GM21737 (cell line): ENCODE results near the gene TAS2R40.
A peak's percentile ranks its signal among the peaks of the same experiment; 100 is the strongest.
"Not testable (repeated sequence)": the region's sequence is repeated elsewhere in the genome, so short reads cannot be mapped to it uniquely, and the experiment has no call there.

Experiments
- ATAC-seq: cut with Tn5 transposase; IDR thresholded peaks from one replicate; pipeline ENCODE4 v1.9.1; 2021; ENCODE audit warnings: mild to moderate bottlenecking, moderate library complexity; ENCODE audit not compliant: unreplicated experiment

TAS2R40 gene

DNA sequence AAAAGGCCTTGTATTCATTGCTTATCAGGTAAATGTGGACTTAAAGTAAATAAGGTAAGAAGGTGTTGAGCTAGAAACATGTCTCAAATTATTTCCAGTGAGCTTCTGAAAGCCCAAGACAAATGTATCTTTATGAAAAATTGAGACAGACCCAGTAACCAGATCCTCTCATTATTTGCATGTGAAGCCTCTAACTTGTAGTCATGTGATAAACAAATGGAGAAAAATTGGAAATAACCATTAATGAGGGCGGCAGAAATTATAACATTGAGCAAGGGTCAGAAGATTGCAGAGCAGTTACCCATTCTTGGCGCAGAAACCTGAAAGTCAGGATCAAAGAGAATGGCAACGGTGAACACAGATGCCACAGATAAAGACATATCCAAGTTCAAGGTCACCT, at the start of gene TAS2R40:
Gene TAS2R40 (plus strand): TSS at position 301 of the 400 bp plus-strand sequence. CDS start 42 bp downstream, at position 343.
- no peak for ATAC-seq

DNA sequence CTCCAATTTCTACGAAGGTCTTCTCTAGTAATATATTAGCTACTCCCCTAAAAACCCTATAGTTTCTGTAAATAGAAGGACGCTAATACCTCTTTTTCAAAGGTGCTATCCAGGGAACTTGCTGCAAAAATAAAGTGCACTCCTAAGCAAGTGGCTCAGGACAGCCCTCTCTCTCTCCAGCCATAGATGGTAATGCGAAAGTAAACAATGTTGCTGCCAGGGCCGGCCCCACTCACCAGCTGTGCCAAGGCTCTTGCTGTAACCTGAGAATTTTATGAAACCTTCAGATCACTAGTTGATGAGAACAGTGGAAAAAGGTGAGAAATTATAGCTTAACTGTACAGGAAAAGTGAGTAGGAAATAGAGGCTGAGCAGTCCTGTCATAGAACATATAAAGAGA, 49.5 kb upstream of the TAS2R40 start:
- ATAC-seq = no peak

DNA sequence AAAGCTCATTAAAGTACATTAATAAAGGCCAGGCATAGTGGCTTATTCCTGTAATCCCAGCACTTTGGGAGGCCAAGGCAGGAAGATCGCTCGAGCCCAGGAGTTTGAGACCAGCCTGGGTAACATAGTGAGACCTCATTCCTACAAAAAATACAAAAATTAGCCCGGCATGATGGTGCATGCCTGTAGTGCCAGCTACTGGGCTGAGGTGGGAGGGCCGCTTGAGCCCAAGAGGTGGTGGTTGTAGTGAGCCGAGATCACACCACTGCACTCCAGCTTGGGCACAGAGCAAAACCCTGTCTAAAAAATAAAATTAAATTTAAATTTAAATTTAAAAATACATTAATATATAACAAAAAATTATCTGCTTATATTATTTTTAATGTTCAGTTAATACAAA, 45.7 kb upstream of the TAS2R40 start:
- ATAC-seq = no peak

DNA sequence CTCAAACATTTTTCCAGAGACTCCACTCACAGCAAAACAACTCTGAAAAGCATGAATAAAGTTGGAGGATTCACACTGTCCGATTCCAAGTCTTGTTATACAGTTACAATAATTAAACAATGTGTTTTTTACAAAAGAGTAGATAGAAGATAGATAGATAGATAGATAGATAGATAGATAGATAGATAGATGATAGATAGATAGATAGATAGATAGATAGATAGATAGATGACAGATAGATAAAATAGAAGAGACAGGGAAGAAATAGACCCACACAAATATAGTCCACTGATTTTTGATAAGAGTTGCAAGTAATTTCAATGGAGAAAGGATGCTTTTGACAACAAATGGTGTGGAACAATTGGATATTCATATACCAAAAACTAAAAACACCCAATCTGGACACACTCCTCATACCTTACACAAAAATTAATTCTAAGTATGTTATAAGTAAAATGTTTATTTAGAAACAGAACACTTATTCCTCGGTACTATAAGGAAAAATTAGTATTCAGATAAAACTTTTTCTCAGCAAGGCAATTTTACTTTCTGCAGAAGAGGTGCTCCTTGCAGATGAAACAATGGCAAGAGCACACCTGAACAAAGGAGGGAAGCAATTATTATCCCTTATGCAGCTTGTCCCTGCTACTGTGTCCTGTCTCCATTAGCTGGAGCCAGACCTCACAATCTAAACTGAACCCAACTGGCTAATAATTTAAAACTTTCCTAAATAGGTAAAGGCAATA, 44.3 kb upstream of the TAS2R40 start:
- ATAC-seq = no peak

DNA sequence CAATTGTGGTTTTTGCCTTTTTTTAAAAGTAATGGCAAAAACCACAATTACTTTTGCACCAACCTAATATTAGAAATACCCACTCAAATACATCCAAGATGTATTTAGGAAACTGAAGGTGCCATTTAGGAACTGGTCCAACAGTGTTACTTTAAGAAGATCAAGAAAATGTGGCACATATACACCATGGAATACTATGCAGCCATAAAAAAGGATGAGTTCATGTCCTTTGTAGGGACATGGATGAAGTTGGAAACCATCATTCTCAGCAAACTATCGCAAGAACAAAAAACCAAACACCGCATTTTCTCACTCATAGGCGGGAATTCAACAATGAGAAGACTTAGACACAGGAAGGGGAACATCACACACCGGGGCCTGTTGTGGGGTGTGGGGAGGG, 41.1 kb upstream of the TAS2R40 start:
- not testable (repeated sequence) for ATAC-seq

DNA sequence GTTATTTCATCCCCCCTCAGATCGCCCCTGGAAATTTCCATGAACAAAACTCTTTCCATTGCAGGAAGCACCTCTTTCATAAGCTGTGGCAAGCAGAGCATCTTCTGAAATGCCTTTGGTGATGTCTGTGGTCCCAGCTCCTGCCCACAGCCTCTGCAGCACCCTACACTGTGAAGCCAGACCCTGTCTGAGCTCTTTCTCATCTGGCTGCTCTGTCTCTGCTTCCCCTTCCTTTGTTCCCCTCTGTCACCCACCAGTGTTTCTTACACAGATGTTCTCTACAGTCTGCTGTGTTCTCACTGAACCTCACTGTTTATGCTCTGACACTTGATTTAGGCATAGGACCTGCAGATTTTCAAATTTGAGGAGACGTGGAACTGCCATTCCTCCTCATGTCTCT, 40.5 kb upstream of the TAS2R40 start:
- ATAC-seq = no peak

DNA sequence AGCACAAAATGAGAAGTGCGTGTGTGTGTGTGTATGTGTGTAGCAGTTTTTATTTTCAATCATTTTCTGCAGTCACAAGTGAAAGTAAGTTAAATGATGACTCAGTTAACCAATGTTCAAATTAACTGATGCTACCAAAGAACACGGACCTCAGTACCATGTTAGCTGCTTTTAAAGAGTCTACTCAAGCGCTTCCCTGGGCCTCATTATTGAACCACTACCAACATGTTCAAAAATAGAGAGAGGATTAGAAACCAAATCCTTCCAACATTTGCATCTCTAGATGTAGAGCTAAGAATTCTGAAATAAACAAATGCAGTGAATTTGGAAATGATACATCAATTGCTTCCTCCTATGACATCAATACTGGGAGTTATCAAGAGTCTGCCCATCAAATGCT, 38.8 kb upstream of the TAS2R40 start, which contains the start of gene TAS2R39:
Gene TAS2R39 (plus strand): TSS at position 396 of the 400 bp plus-strand sequence. CDS start 0 bp downstream, at position 396.
- ATAC-seq = no peak

DNA sequence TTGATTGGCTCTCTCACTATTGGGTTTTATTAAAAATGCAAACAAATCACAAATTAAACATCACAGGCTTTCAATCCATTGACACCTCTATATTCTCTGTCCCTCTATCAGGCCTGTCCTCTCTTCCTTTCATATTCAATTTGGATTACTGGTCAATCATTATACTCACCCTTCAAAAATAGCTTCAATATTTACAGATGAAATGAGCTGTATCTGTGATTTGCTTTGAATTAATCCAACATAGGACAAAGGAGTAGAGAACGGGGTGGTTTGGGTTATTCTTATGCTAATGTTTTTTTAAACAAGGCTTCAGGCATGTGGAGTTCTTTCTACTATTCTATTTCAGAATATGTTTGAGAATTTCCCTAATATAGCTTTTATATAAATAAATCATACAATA, 36.3 kb upstream of the TAS2R40 start:
- no peak for ATAC-seq

DNA sequence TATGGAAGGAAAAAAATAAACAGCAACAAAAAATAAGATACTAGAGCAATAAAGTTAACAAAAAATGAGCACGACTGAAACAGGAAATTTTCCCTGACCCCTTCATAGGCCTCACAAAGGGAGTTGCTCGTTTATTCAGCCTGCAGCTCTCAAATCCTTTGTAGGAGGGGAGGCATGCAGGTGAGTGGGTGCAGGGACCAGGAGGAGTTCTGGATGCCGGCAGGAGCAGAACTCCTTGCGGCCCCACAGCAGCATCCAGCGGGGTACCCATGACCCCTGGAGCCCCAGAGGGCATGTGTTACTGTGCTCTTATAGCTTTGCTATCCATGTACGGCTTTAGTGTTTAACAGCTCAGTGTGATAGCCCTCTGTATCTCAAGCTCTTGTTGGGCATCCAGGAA, 32.8 kb upstream of the TAS2R40 start:
- no peak for ATAC-seq

DNA sequence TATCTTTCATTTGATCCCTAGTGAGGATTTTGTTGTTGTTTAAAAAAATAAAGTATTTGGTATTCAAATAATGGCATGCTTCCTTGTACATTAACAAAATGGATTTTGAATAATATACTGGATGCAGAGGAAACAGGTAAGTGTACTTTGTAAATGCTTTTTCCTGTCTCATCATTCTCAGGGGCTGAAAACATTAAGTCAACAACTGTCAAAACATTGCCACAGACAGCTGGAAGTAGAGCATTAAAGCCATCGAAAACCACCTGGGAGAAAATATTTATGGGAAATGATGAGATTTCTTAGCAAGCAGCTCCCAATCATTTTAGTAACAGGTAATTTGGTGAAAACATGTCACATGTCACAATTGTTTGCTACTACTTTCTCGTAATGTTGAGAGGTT, 28.0 kb upstream of the TAS2R40 start:
- ATAC-seq = no peak

DNA sequence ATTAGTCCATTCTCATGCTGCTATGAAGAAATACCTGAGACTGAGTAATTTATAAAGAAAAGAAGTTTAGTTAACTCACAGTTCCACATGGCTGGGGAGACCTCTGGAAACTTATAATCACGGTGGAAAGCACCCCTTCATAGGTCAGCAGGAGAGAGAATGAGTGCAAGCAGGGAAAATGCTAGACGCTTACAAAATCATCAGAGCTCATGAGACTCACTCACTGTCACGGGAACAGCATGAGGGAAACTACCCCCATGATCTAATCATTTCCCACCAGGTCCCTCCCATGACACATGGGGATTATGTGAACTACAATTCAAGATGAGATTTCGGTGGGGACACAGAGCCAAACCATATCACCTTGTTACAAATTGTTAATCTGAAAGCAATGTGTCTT, 22.8 kb upstream of the TAS2R40 start:
- peak; percentile 62 for ATAC-seq

DNA sequence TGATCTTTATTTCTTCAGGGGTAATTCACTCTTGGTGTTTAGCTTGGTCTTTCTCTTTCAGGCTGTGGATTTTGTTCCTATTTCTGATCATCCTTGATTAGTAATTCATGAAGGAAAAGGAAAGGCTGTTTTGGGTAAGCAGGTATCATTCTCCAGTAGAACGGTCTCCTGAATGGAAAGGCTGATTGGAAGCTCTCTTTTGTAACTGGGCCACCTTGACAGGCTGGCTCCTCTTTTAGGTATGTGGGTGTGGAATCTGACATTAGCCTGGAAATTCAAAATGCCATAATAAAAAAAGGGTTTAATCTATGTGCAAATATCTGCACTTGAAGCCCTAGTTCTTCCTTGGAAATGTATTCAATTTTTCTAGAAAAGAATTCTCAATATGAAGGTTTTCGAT, 19.7 kb upstream of the TAS2R40 start:
- no peak for ATAC-seq

DNA sequence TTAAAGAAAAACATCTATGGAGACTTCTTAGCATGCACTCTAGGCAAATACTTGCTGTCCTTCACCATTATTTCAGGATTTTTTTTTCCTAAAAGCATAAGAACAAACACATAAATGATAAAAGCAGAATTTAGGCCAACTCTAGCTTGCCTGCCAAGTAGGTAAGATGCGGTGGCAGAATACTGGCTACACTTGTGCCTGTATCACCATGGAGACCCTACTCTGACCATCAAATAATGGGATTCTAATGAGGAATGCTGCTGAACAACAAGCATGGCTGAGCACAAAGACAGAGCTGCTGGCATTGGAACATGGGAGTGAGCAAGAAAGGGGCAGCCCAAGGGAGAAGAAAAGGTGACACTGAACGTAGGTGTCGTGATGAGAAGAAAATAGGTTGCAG, 18.5 kb upstream of the TAS2R40 start:
- ATAC-seq = no peak

DNA sequence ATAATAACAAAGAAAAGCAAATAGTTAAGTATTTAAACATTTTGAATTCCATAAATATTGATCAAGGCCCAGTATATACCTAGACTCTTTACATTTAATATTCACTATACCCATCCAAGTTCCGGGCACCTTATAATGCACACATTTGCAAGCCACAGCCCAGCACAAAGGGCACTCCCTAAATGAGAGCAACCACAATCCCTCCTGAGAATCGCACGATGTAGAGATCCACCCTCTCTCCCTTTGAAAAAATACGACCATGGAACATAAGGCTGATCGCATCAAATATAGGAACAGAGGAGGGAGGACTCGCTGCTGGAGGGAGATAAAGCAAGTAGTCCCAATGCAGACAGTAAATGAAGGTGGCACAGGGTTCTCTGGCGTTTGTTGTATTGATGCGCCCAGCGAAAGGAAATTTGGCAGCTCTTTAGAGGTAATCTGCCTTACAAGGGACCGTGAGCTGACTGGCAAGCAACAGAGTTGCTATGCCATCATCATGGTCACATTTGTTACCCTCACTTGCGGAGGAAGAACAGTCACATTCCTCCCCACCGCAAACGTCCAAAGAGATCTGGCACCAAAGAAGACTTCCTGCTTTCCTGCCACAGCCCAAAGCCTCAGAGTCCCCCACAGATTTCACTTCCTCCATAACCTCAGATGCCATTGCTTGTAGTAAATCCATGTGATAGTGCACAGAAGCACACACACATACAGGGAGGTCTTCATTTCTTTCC, 16.1 kb upstream of the TAS2R40 start:
- ATAC-seq = peak; percentile 86

DNA sequence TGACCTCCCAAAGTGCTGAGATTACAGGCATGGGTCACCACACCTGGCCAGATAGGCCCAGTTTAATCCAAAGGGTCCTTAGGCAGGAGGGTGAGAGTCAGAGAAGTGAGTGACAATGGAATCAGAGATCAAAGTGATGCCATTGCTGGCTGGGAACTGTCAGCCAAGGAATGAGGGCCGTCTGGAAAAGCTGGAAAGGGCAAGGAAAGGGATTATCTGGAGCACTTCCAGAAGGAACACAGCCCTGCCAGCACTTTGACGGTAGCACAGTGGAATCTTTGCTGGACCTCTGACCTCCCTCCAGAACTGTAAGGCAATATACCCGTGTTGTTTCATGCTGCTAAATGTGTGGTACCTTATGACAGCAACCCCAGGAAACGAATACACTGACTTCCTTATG, 11.3 kb upstream of the TAS2R40 start:
- ATAC-seq = no peak

DNA sequence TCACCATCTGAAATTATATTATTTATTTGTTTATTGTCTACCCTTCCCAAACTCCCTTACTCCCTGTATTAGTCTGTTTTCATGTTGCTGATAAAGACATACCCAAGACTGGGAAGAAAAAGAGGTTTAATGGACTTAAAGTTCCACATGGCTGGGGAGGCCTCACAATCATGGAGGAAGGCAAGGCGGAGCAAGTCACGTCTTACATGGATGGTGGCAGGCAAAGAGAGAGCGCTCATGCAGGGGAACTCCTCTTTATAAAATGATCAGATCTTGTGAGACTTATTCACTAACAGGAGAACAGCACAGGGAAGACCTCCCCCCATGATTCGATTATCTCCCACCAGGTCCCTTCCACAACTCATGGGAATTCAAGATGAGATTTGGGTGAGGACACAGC, 8.4 kb upstream of the TAS2R40 start:
- not testable (repeated sequence) for ATAC-seq

DNA sequence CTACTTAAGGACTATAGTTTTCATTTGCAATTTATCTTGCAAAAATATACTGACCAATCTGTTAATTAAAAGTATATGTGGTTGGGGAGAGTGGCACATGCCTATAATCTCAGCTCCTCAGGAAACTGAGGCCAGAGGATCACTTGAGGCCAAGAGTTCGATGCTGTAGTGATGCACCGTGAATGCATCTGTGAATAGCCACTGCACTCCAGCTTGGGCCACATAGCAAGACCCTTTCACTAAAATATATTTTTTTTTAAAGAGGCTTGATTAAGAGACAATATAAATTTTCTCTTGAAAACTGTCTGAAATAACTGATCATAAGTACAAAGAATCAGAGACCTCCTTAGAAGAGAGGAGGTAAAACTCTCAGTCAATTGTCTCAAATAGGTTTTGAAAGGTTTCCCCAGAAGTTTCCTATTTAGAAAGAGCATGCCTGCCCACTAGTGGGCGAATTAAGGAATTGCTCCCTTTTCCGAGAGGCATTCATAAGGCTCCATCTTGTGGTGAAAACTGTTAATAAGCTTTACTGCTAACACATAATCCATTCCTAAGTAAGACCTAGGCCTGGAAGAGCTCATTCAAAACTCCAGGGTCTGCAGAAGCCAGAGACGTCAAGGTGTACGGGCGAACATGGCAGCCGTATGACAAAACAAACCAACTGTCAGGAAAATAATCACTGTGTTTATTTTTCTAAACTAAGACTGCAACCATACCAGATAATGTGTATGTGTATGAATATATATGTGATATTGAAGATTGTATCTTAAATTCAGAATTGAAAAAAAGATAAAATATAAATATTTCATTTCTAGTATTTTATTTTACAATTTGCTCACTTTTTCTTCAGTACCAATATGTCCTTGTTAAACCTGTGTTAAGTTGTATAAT, 6.8 kb upstream of the TAS2R40 start:
- ATAC-seq = peak; percentile 82

DNA sequence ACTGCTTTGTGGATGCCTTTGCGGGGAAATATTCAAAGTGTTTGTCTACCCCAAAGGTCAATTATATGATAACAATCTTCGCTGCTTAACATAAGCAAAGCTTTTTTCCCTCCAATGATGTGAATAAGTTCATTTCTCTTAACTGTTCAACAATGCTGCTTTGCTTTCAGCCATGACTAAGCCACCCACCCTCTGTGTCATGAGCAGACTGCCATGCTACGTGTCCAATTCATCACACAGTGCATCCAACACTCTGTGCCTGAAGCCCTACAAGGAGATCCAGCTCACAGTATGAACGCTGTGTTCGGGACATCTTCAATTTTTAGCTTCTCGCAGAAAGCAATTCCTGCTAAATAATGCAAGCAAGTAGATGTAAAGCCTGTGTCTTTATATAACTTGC, 5.7 kb upstream of the TAS2R40 start:
- ATAC-seq = no peak

DNA sequence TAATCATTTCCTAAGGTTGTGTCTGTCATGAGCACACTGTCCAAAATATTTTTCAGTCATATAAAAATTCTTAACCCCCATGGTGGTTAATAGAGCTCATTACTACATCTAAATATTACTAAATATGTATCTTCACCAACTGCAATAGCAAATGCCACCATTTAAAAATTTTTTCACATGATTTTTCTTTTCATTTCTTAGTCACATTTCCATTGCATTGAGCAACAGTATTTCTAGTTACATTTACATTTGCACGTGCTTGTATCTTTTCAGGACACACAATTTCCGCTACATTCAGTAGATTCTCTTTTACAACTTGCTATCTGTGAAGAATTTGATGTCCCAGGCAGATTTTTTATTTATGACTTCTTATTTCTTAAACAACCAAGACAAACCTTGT, 5.2 kb upstream of the TAS2R40 start:
- ATAC-seq = no peak

DNA sequence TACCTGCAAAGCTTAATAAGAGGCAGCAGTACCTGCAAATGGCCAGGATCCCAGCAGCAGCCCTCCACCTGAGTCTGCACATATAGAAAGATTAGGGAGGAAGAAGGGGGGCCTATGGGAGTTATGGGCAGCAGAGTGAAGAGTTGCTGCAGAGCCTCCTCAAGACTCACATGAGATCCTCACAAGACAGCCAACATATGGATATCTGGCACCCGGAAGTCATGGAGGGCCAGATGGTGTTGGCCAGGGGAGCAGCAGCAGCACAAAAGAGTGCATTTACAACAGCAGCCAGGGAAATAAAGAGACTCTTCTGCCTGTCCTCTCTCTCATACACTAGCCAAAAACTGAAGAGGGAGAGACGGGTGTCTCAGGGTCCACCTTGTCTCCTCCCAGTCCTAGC, 4.0 kb upstream of the TAS2R40 start:
- no peak for ATAC-seq

DNA sequence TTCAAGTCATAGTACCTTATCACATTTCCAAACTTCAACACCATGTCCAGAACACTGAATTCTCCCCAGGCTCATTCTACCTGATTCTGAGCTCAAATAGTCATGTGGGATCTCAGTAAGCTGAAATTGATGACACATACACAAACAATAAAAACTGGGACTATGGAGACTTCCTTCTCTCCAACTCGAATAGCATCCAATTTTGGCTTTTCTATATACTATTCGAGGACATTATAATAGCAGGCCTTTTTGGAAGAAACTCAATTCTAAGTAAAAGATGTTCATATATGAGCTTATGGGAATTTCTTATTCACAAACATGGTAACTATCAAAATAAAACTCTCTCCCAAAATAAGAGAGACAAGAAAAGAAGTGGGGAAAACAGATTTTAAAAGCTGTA, 551 bp upstream of the TAS2R40 start:
- ATAC-seq = no peak
